Activated CD4-positive, alpha-beta memory T cell treated with anti-CD3 and anti-CD28 coated beads for 36 hours (primary cell): Measurements from ENCODE around the gene THUMPD3. TPM values are rescaled to one million over a fixed set of nuclear protein-coding genes. Genes with fewer than 3 reads are reported as not detected.

Source experiments
- CTCF ChIA-PET: fragments of 350-600 bp; sonication (Branson Sonifier 250); formaldehyde crosslinking; loops from one replicate; lab custom pipeline; 2021; ENCODE audit warnings: antibody characterized with exemption, inconsistent platforms; lab: Charles Lee
- POLR2A ChIA-PET: fragments of 350-600 bp; sonication (Branson Sonifier 250); formaldehyde crosslinking; loops from one replicate; lab custom pipeline; 2021; ENCODE audit warnings: antibody characterized with exemption; lab: Charles Lee
- DNase-seq: peaks from one replicate; pipeline ENCODE4 v3.0.0-alpha.2; 2020
- H3K27ac Mint-ChIP-seq: one replicate; pipeline ENCODE4 v1.8.0; 2021; ENCODE audit warnings: mixed read lengths
- H3K27me3 Mint-ChIP-seq: one replicate; pipeline ENCODE4 v1.8.0; 2021; ENCODE audit warnings: mixed read lengths
- H3K36me3 Mint-ChIP-seq: one replicate; pipeline ENCODE4 v1.8.0; 2021; ENCODE audit warnings: mixed read lengths
- H3K4me1 Mint-ChIP-seq: one replicate; pipeline ENCODE4 v1.8.0; 2021; ENCODE audit warnings: low read depth, mixed read lengths
- H3K4me3 Mint-ChIP-seq: one replicate; pipeline ENCODE4 v1.8.0; 2021; ENCODE audit warnings: mild to moderate bottlenecking, mixed read lengths
- H3K9me3 Mint-ChIP-seq: one replicate; pipeline ENCODE4 v1.8.0; 2021; ENCODE audit warnings: mixed read lengths
- intact Hi-C: fragments of 100-400 bp; cut with micrococcal nuclease; formaldehyde crosslinking; loops from one replicate; pipeline ENCODE4 v1.15.1; 2023
- total RNA-seq, 2 experiments: library from RNA; stranded (reverse); gene quantifications; one replicate each; pipeline ENCODE4 v1.2.3, GENCODE V29; 2021

THUMPD3 gene
- total RNA-seq, 2 experiments from 2014 or later = 55.8 to 60.6 TPM

- ChIA-PET POLR2A (no interaction called here), CTCF (no interaction called here)
- intact Hi-C loops = loop anchor here (5.0 kb wide), 1 partner anchor 33 kb away; no protein-coding TSS in a partner anchor
- H3K36me3 Mint-ChIP-seq = peaks cover 60% of the 10 kb centered on the region
- no peaks in the 10 kb centered on the region for H3K27me3 Mint-ChIP-seq
- peaks cover 4% of the 10 kb centered on the region for H3K4me1 Mint-ChIP-seq
- H3K9me3 Mint-ChIP-seq = no peaks in the 10 kb centered on the region
- no peak for DNase-seq
- no peak overlapping the region for H3K4me3 Mint-ChIP-seq
- no peak overlapping the region for H3K27ac Mint-ChIP-seq
These were observed 71.0 kb downstream of the THUMPD3 start for GRCh38 chr3:9433627-9434521.

- DNase-seq = no peak
- H3K9me3 Mint-ChIP-seq = no peaks in the 10 kb centered on the region
- ChIA-PET CTCF (interaction anchor here (1.2 kb wide), 1 partner anchor 82 kb away, joined by 3 read pairs; no protein-coding TSS in a partner anchor), POLR2A (interaction anchor here (0.6 kb wide), 1 partner anchor 47 kb away, joined by 4 read pairs; no protein-coding TSS in a partner anchor)
- H3K4me1 Mint-ChIP-seq = peaks cover 4% of the 10 kb centered on the region
- H3K4me3 Mint-ChIP-seq = no peak overlapping the region
- intact Hi-C loops = no loop called here
- no peak overlapping the region for H3K27ac Mint-ChIP-seq
- no peaks in the 10 kb centered on the region for H3K27me3 Mint-ChIP-seq
- peaks cover 57% of the 10 kb centered on the region for H3K36me3 Mint-ChIP-seq
These were observed 72.5 kb downstream of the THUMPD3 start for GRCh38 chr3:9435316-9435715.

Other genes with a start within 250 kb of the THUMPD3 start
- gene SRGAP3, start 113.4 kb upstream of the THUMPD3 start, total RNA-seq = 1 to 10 TPM; 2.2 to 3.5 TPM
- gene SETD5, start 34.6 kb downstream of the THUMPD3 start, total RNA-seq = 100 to 1,000 TPM in 1 of 2 experiments, 10 to 100 TPM in 1; 98.0 to 103 TPM
- gene LHFPL4, start 190.8 kb downstream of the THUMPD3 start, total RNA-seq = not detected